SU-DHL-6 (cell line): ENCODE measurements around the gene ALOX5.

Source experiments
- H2AFZ ChIP-seq: fragments of 200-600 bp; sonication (generic); 2 replicates; pipeline ENCODE4 v1.6.1; 2014; ENCODE audit warnings: low read depth, mild to moderate bottlenecking, moderate library complexity, mixed read lengths, antibody characterized with exemption, low read length; ENCODE audit not compliant: severe bottlenecking
- H3F3A ChIP-seq: fragments of 200-600 bp; shearing (Covaris generic); 2 replicates; pipeline ENCODE4 v1.6.0; 2016; ENCODE audit warnings: antibody characterized with exemption, mild to moderate bottlenecking; ENCODE audit not compliant: insufficient read depth
- H3K27ac ChIP-seq: fragments of 200-600 bp; sonication (generic); 2 replicates; pipeline ENCODE4 v1.5.1; 2016; ENCODE audit warnings: low read depth, mild to moderate bottlenecking, low read length, moderate library complexity, mixed read lengths
- H3K27me3 ChIP-seq: fragments of 200-600 bp; sonication (generic), shearing (Covaris generic); 2 replicates; pipeline ENCODE4 v1.6.0; 2014; ENCODE audit warnings: mild to moderate bottlenecking, low read length
- H3K36me3 ChIP-seq: fragments of 200-600 bp; sonication (generic); 2 replicates; pipeline ENCODE4 v1.6.1; 2014; ENCODE audit warnings: mild to moderate bottlenecking, low read length, mixed read lengths
- H3K4me2 ChIP-seq: fragments of 300-600, 200-600 bp; shearing (Covaris generic), sonication (generic); 2 replicates; pipeline ENCODE4 v1.6.0; 2014; ENCODE audit warnings: low read length, low read depth, mild to moderate bottlenecking; ENCODE audit not compliant: poor library complexity, severe bottlenecking
- H3K4me3 ChIP-seq: fragments of 200-600 bp; sonication (generic); 2 replicates; pipeline ENCODE4 v1.5.1; 2014; ENCODE audit warnings: antibody characterized with exemption, low read length, mild to moderate bottlenecking, mixed read lengths; ENCODE audit not compliant: insufficient read depth, poor library complexity, severe bottlenecking
- H3K79me2 ChIP-seq: fragments of 200-600 bp; sonication (generic); 2 replicates; pipeline ENCODE4 v1.6.1; 2014; ENCODE audit warnings: mild to moderate bottlenecking, low read length, moderate library complexity; ENCODE audit not compliant: insufficient read depth
- H3K9ac ChIP-seq: fragments of 200-600 bp; sonication (generic); 2 replicates; pipeline ENCODE4 v1.7.0; 2014; ENCODE audit warnings: mild to moderate bottlenecking, low read length
- H3K9me2 ChIP-seq: fragments of 200-600 bp; sonication (generic); replicated peaks from 2 replicates; pipeline ENCODE4 v1.6.1; 2014; ENCODE audit warnings: low read length; ENCODE audit not compliant: insufficient read depth
- H3K9me3 ChIP-seq: fragments of 200-600 bp; sonication (generic); 2 replicates; pipeline ENCODE4 v1.6.1; 2014; ENCODE audit warnings: low read length, mixed read lengths; ENCODE audit not compliant: insufficient read depth
- H4K20me1 ChIP-seq: fragments of 200-600 bp; sonication (generic); 2 replicates; pipeline ENCODE4 v1.6.1; 2014; ENCODE audit warnings: low read depth, mild to moderate bottlenecking, antibody characterized with exemption, low read length, moderate library complexity, mixed read lengths
- EZH2phosphoT487 ChIP-seq: fragments of 200-600 bp; sonication (generic), shearing (Covaris generic); conservative IDR thresholded peaks from 2 replicates; pipeline ENCODE4 v1.6.1; 2018; ENCODE audit warnings: mild to moderate bottlenecking, antibody characterized with exemption, low read length, moderate library complexity, mixed read lengths
- TF ChIP-seq, protein P1 (sequence below): fragments of 200-600 bp; sonication (generic); IDR thresholded peaks from one replicate; pipeline ENCODE4 v1.5.1; 2017; ENCODE audit warnings: antibody characterized with exemption, mild to moderate bottlenecking, low read length, moderate library complexity; ENCODE audit not compliant: insufficient read depth, poor library complexity, severe bottlenecking

The ALOX5 gene

DNA sequence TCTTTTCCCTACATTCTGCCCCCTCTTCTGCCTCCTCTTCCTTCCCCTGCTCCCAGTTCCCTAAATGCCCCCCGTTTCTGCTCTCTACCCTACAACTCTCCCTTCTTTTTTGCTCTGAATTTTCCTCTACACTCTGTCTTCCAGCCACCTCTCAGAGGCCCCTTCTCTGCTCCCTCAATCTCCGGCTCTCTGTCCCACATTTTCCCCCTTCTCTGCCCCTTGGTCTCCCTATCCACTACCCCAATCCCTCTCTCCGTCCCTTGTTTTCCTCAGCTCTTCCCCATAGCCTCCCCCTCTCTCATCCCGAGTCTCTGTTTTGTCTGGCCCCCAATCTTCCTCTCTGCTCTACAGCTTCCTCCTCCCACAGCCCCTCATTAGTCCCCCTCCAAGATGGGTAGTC lies 3.3 kb downstream of the ALOX5 start:
- no peak overlapping the region for H3K27ac ChIP-seq
- H3K27me3 ChIP-seq, result no peaks in the 10 kb centered on the region
- H3K36me3 ChIP-seq, result peaks cover 4% of the 10 kb centered on the region
- no peak overlapping the region for H3K4me3 ChIP-seq
- H3K9ac ChIP-seq, result no peak overlapping the region
- no peak overlapping the region for H2AFZ ChIP-seq
- no peaks in the 10 kb centered on the region for H3K9me3 ChIP-seq
- peak overlapping the region; percentile 7 for H3K4me2 ChIP-seq
- peaks cover 88% of the 10 kb centered on the region for H3K79me2 ChIP-seq
- peaks cover 6% of the 10 kb centered on the region; the same call in 1 of the 2 replicates for H4K20me1 ChIP-seq
- no peak for TF ChIP-seq EZH2phosphoT487
- TF ChIP-seq, protein P1, sequence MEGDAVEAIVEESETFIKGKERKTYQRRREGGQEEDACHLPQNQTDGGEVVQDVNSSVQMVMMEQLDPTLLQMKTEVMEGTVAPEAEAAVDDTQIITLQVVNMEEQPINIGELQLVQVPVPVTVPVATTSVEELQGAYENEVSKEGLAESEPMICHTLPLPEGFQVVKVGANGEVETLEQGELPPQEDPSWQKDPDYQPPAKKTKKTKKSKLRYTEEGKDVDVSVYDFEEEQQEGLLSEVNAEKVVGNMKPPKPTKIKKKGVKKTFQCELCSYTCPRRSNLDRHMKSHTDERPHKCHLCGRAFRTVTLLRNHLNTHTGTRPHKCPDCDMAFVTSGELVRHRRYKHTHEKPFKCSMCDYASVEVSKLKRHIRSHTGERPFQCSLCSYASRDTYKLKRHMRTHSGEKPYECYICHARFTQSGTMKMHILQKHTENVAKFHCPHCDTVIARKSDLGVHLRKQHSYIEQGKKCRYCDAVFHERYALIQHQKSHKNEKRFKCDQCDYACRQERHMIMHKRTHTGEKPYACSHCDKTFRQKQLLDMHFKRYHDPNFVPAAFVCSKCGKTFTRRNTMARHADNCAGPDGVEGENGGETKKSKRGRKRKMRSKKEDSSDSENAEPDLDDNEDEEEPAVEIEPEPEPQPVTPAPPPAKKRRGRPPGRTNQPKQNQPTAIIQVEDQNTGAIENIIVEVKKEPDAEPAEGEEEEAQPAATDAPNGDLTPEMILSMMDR, result no peak
- peaks cover 7% of the 10 kb centered on the region; the same call in 1 of the 2 replicates for H3F3A ChIP-seq
- H3K9me2 ChIP-seq, result no peaks in the 10 kb centered on the region

DNA sequence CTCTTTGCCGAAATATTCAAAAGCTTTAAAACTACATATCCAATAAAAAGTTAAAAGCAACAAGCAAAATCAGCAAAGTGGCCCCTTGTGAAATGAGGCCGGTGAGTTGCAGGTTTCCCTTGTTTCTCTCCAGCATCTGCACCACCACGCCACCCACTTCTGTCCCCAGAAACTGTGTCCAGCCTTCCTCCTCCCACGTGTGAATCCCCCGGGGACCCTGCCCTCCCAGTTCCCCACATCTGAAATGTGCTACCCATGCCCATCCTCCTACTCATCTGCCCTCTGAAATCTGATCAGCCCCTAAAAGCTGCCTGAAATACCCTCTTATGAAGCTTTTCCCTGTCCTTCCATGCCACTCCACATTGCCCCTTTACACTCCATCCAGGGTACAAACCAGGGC lies 3.8 kb downstream of the ALOX5 start:
- TF ChIP-seq EZH2phosphoT487, result no peak
- TF ChIP-seq, protein P1, result no peak

DNA sequence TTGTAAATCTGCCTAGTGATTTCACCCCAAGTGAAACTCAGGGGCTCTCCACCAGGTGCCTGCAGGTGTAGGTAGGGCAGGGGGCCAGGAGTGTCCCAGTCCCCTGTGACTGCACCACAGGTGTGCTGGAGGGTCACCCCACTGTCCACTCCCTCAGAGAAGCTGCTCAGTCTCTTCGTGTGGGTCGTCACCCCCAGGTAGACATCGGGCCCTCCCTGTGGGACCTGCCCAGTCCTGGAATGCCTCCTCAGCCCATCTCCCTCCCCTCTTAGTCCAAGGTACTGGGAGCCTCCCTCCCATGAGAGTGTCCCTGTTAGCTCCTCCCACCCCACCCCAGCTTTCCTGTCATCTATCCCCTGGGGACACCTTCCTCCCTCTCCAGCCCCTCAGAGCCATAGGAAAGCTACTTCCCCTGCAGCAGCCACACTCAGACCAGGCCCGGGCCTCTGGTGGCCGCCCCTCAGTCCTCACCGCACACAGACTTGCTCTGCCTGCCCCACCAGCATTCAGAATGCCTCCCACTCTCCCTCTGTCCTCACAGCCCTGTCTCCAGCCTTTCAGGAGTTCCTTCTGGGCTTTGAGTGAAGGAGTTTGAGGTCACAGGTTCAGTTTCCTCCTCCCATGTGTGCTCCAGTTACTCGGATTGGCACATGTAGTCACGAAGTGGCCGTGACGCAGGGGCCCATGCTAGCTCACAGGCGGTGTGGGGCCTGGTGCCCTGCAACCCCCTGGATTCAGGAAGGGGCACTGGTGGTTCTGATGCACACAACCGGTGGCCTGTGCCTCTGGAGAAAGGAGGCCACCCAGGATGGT lies 5.1 kb downstream of the ALOX5 start:
- Histone ChIP-seq H3K4me3 (no peak overlapping the region), H2AFZ (no peak overlapping the region), H3F3A (peaks cover 5% of the 10 kb centered on the region; the same call in 1 of the 2 replicates), H3K27ac (no peak overlapping the region), H3K9me3 (no peaks in the 10 kb centered on the region), H3K36me3 (peaks cover 18% of the 10 kb centered on the region), H4K20me1 (peaks cover 6% of the 10 kb centered on the region; the same call in 1 of the 2 replicates), H3K4me2 (no peak overlapping the region), H3K27me3 (no peaks in the 10 kb centered on the region), H3K9me2 (no peaks in the 10 kb centered on the region), H3K9ac (no peak overlapping the region), H3K79me2 (peaks cover 90% of the 10 kb centered on the region)
- TF ChIP-seq, protein P1, result no peak
- no peak for TF ChIP-seq EZH2phosphoT487

More for the DNA sequence above, 3.8 kb downstream of the ALOX5 start:
- no peak overlapping the region for H3K27ac ChIP-seq
- peak overlapping the region; percentile 7 for H3K4me2 ChIP-seq
- H3K9me3 ChIP-seq, result no peaks in the 10 kb centered on the region
- H3K79me2 ChIP-seq, result peaks cover 87% of the 10 kb centered on the region
- no peaks in the 10 kb centered on the region for H3K27me3 ChIP-seq
- H3K9ac ChIP-seq, result no peak overlapping the region
- H3K4me3 ChIP-seq, result no peak overlapping the region
- peaks cover 5% of the 10 kb centered on the region; the same call in 1 of the 2 replicates for H3F3A ChIP-seq
- H2AFZ ChIP-seq, result no peak overlapping the region
- peaks cover 6% of the 10 kb centered on the region for H3K36me3 ChIP-seq
- H4K20me1 ChIP-seq, result peaks cover 6% of the 10 kb centered on the region; the same call in 1 of the 2 replicates
- H3K9me2 ChIP-seq, result no peaks in the 10 kb centered on the region
